IMR-90 (cell line): ENCODE measurements around the gene SARDH. TPM values are rescaled to one million over a fixed set of nuclear protein-coding genes. Genes with fewer than 3 reads are reported as not detected.

Experiments
- ATAC-seq: fragments of 200-7000 bp; cut with Tn5 transposase; 2 replicates; pipeline ENCODE4 v1.9.1; 2020; ENCODE audit warnings: low read depth, mild to moderate bottlenecking, moderate library complexity
- BruUV-seq: library from RNA; stranded (reverse); fragments of 400-500 nt; replicated peaks from 2 replicates; lab custom pipeline; 2021; lab: Mats Ljungman, UMichigan
- CTCF ChIA-PET: fragments of 300-600 bp; formaldehyde crosslinking; extraction: SDS; loops from one replicate; lab custom pipeline; 2021; ENCODE audit warnings: antibody characterized with exemption; lab: Yijun Ruan, JAX
- POLR2A ChIA-PET: fragments of 300-600 bp; sonication (Branson Sonifier 250); formaldehyde crosslinking; loops from one replicate; lab custom pipeline; 2022; ENCODE audit warnings: antibody characterized with exemption; ENCODE audit not compliant: unreplicated experiment; lab: Charles Lee
- DNase-seq: peaks from one replicate; pipeline ENCODE4 v3.0.0; 2013
- H2AFZ ChIP-seq: replicated peaks from 2 replicates; pipeline ENCODE3; 2013; ENCODE audit warnings: low read length, mild to moderate bottlenecking; ENCODE audit not compliant: poor library complexity
- H2AK5ac ChIP-seq: 2 replicates; pipeline ENCODE4 v1.6.1; 2013; ENCODE audit warnings: low read depth, low read length, inconsistent platforms
- H2AK9ac ChIP-seq: replicated peaks from 2 replicates; pipeline ENCODE3; 2013; ENCODE audit warnings: mild to moderate bottlenecking, low read depth, low read length, moderate library complexity; ENCODE audit not compliant: poor library complexity
- H2BK120ac ChIP-seq: 2 replicates; pipeline ENCODE4 v1.6.1; 2013; ENCODE audit warnings: low read depth, low read length, inconsistent platforms
- H2BK15ac ChIP-seq: 3 replicates; pipeline ENCODE4 v1.6.1; 2013; ENCODE audit warnings: low read depth, low read length, inconsistent platforms
- H2BK20ac ChIP-seq: 2 replicates; pipeline ENCODE4 v1.6.1; 2013; ENCODE audit warnings: low read depth, mild to moderate bottlenecking, inconsistent platforms, low read length, moderate library complexity
- H2BK5ac ChIP-seq: 2 replicates; pipeline ENCODE4 v1.6.1; 2013; ENCODE audit warnings: mild to moderate bottlenecking, low read depth, low read length, inconsistent platforms; ENCODE audit not compliant: poor library complexity, severe bottlenecking
- H3K14ac ChIP-seq: replicated peaks from 2 replicates; pipeline ENCODE4 v1.6.1; 2013; ENCODE audit warnings: low read depth, low read length, inconsistent platforms
- H3K18ac ChIP-seq: 2 replicates; pipeline ENCODE4 v1.6.1; 2013; ENCODE audit warnings: low read depth, low read length, control low read depth
- H3K23ac ChIP-seq: 2 replicates; pipeline ENCODE4 v1.6.1; 2013; ENCODE audit warnings: low read depth, low read length, inconsistent platforms
- H3K27ac ChIP-seq: 2 replicates; pipeline ENCODE4 v1.5.1; 2013; ENCODE audit warnings: mild to moderate bottlenecking, control low read depth, low read length; ENCODE audit not compliant: insufficient read depth
- H3K27me3 ChIP-seq: 2 replicates; pipeline ENCODE4 v1.6.1; 2013; ENCODE audit warnings: low read length; ENCODE audit not compliant: control insufficient read depth, insufficient read depth
- H3K36me3 ChIP-seq: 2 replicates; pipeline ENCODE4 v1.6.1; 2013; ENCODE audit warnings: low read length, mixed read lengths; ENCODE audit not compliant: control insufficient read depth, insufficient read depth
- H3K4ac ChIP-seq: 2 replicates; pipeline ENCODE4 v1.6.1; 2013; ENCODE audit warnings: low read depth, low read length, inconsistent platforms
- H3K4me1 ChIP-seq: 2 replicates; pipeline ENCODE4 v1.6.1; 2013; ENCODE audit warnings: low read length, mixed read lengths; ENCODE audit not compliant: control insufficient read depth, insufficient read depth
- H3K4me2 ChIP-seq: 2 replicates; pipeline ENCODE4 v1.6.1; 2013; ENCODE audit warnings: low read depth, mild to moderate bottlenecking, control low read depth, low read length, moderate library complexity
- H3K4me3 ChIP-seq: 2 replicates; pipeline ENCODE4 v1.5.1; 2013; ENCODE audit warnings: low read depth, mild to moderate bottlenecking, control low read depth, low read length, moderate library complexity; ENCODE audit not compliant: insufficient read depth
- H3K56ac ChIP-seq: 2 replicates; pipeline ENCODE4 v1.6.1; 2013; ENCODE audit warnings: low read length, inconsistent platforms; ENCODE audit not compliant: insufficient read depth; ENCODE audit errors: extremely low read depth
- H3K79me1 ChIP-seq, 2 experiments: 2 replicates each; pipeline ENCODE4 v1.6.1; 2013; ENCODE audit warnings: low read length in 2 of 2, inconsistent platforms in 1 of 2, low read depth in 1 of 2
- H3K9ac ChIP-seq: 2 replicates; pipeline ENCODE4 v1.6.1; 2013; ENCODE audit warnings: low read depth, low read length, control low read depth
- H3K9me1 ChIP-seq: 2 replicates; pipeline ENCODE4 v1.6.1; 2013; ENCODE audit warnings: low read length, inconsistent platforms; ENCODE audit not compliant: insufficient read depth
- H3K9me3 ChIP-seq: 2 replicates; pipeline ENCODE4 v1.6.1; 2013; ENCODE audit warnings: low read length; ENCODE audit not compliant: control insufficient read depth, insufficient read depth
- H4K20me1 ChIP-seq: 2 replicates; pipeline ENCODE4 v1.6.1; 2013; ENCODE audit warnings: low read length, inconsistent platforms; ENCODE audit not compliant: insufficient read depth
- H4K5ac ChIP-seq: 2 replicates; pipeline ENCODE4 v1.6.1; 2013; ENCODE audit warnings: mild to moderate bottlenecking, low read depth, low read length, control low read depth
- H4K8ac ChIP-seq, 2 experiments: 2 replicates each; pipeline ENCODE4 v1.6.1; 2013; ENCODE audit warnings: low read depth in 2 of 2, low read length in 2 of 2, control low read depth in 1 of 2, inconsistent platforms in 1 of 2
- H4K91ac ChIP-seq: 2 replicates; pipeline ENCODE4 v1.6.1; 2013; ENCODE audit warnings: low read depth, low read length, inconsistent platforms; ENCODE audit not compliant: insufficient read depth
- MAFK ChIP-seq: IDR thresholded peaks from 2 replicates; pipeline ENCODE4 v1.6.1; 2012; ENCODE audit warnings: low read depth, low read length, improper control_type of control experiment
- MAZ ChIP-seq: IDR thresholded peaks from 2 replicates; pipeline ENCODE4 v1.6.1; 2012; ENCODE audit warnings: low read depth, mild to moderate bottlenecking, low read length, improper control_type of control experiment, moderate library complexity, borderline replicate concordance
- RAD21 ChIP-seq: IDR thresholded peaks from 2 replicates; pipeline ENCODE4 v1.6.1; 2012; ENCODE audit warnings: low read length, improper control_type of control experiment
- WGBS, 2 experiments: methylation state at CpG; one replicate each; pipeline versions ENCODE4 v1.1.5 to v1.1.7; 2013; ENCODE audit warnings: missing lambda C conversion rate in 2 of 2; ENCODE audit not compliant: insufficient read length in 1 of 2; ENCODE audit errors: extremely low coverage in 2 of 2; 5-methylcytosine and 5-hydroxymethylcytosine counted together
- dilution Hi-C: fragments of 300-500 bp; cut with HindIII; formaldehyde crosslinking; loops from one replicate; pipeline ENCODE4 v1.14.3; 2018; ENCODE audit warnings: low sequenced_read_pairs; ENCODE audit not compliant: unreplicated experiment
- in situ Hi-C: fragments of 300-500 bp; cut with MboI; formaldehyde crosslinking; loops from 3 replicates; pipeline ENCODE4 v1.14.3; 2019; ENCODE audit warnings: low sequenced_read_pairs, inconsistent platforms, mixed read lengths
- intact Hi-C: fragments of 100-400 bp; cut with micrococcal nuclease; formaldehyde crosslinking; loops from 2 replicates; pipeline ENCODE4 v1.10.0; 2022
- polyA plus RNA-seq, 3 experiments: library from polyadenylated mRNA; depleted of rRNA; stranded (reverse); fragments of >200 nt; gene quantifications; 2 replicates each; pipeline ENCODE4 v1.2.3, GENCODE V29; 2012; ENCODE audit warnings: low replicate concordance in 1 of 3
- total RNA-seq: library from RNA; depleted of rRNA; stranded (reverse); fragments of >200 nt; gene quantifications from 2 replicates; pipeline ENCODE4 v1.2.3, GENCODE V29; 2012

Gene SARDH
- total and polyA plus RNA-seq, 2 of the 4 experiments (the other 2 are of a cell fraction), result 5.0 to 7.5 TPM

DNA sequence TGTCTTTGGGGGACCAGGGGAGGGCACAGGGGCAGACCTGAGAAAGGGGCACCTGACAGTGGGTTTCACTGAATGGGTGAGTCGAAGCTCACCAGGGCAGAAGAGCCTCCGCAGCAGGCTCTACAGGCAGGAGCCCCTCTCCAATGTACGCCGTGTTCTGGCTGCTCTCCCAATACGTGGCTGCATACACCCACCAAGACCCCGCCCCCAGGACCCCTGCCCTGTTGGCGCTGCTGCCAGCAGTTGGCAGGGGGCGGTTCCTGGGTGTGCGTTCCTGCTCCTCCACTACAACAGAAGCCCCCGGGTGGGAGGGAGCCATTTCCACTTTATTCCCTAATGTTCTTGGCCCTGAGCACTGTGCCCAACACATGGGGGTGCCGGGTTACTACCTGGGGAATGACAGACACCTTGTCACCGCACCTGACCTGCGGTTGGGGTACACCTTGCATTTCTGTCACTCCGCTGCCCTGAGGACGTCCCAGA lies 30.3 kb downstream of the SARDH start:
- Histone ChIP-seq H2BK20ac (no peak overlapping the region), H3K79me1 (peaks cover 0 to 7% of the 10 kb centered on the region in 2 experiments; a peak in 2 of 4 replicates)
- POLR2A ChIA-PET, result no interaction called here

More for the DNA sequence above, 30.3 kb downstream of the SARDH start:
- TF ChIP-seq MAFK (no peak), RAD21 (no peak), MAZ (no peak)
- no peak overlapping the region for H3K4me2 ChIP-seq
- H3K9me1 ChIP-seq, result peaks cover 6% of the 10 kb centered on the region
- in situ Hi-C loops (no loop called here), dilution Hi-C loops (no loop called here), intact Hi-C loops (no loop called here)
- no peak overlapping the region for H2AFZ ChIP-seq
- H3K23ac ChIP-seq, result no peak overlapping the region
- H3K14ac ChIP-seq, result no peak overlapping the region
- no peaks in the 10 kb centered on the region; the same call in 1 of the 2 replicates for H3K27me3 ChIP-seq
- H4K8ac ChIP-seq, result 0 out of 4 replicates have a peak overlapping the region, but pooled peaks of 1 of the 2 experiments have one; percentile 35
- H3K4me1 ChIP-seq, result peaks cover 21% of the 10 kb centered on the region
- H3K9ac ChIP-seq, result no peak overlapping the region
- H3K56ac ChIP-seq, result no peak overlapping the region
- no peak overlapping the region for H2BK15ac ChIP-seq
- no peaks in the 10 kb centered on the region for H3K36me3 ChIP-seq
- no peaks in the 10 kb centered on the region for H3K9me3 ChIP-seq
- H4K5ac ChIP-seq, result no peak overlapping the region
- H2BK5ac ChIP-seq, result no peak overlapping the region
- no peak overlapping the region for H3K4me3 ChIP-seq
- CTCF ChIA-PET, result no interaction called here
- no peak overlapping the region for H3K18ac ChIP-seq
- no peaks in the 10 kb centered on the region for H4K20me1 ChIP-seq
- peak overlapping the region; percentile 48 for H2AK9ac ChIP-seq
- no TSS peak for BruUV-seq
- ATAC-seq (no peak), DNase-seq (no peak)
- H2AK5ac ChIP-seq, result peak overlapping the region; percentile 59; the same call in 1 of the 2 replicates
- no peak overlapping the region for H4K91ac ChIP-seq
- WGBS, 2 experiments, result 91% methylated on average over 9 of the region's 15 CpGs; no CpG with 5 or more reads in 1 of the 2 experiments
- no peak overlapping the region for H3K27ac ChIP-seq
- H3K4ac ChIP-seq, result peak overlapping the region; percentile 73; the same call in 1 of the 2 replicates
- H2BK120ac ChIP-seq, result peak overlapping the region; percentile 36; the same call in 1 of the 2 replicates
